ENCODE measurements around the gene BOLA2B. TPM values are rescaled to one million over a fixed set of nuclear protein-coding genes. Genes with fewer than 3 reads are reported as not detected.
"Not testable (repeated sequence)": the region's sequence is repeated elsewhere in the genome, so short reads cannot be mapped to it uniquely, and the experiment has no call there.

BOLA2B gene
- 100 to 1,000 TPM; 143 to 187 TPM for total RNA-seq

- peak within 1 kb of the TSS; percentile 22 to 54 for H3K4me3 ChIP-seq
- not testable (repeated sequence) for DNase-seq (ENCODE audit: low spot score); H3K27ac ChIP-seq; H3K36me3 ChIP-seq; H3K27me3 ChIP-seq; H3K9me3 ChIP-seq; H3K4me1 ChIP-seq
Observed at GRCh38 chr16:30193615-30194014, at the start of gene BOLA2B, which contains the start of gene SLX1A. BOLA2B (minus strand) TSS chr16:30193666; CDS start chr16:30193595, 71 bp downstream. SLX1A (plus strand) TSS chr16:30193875; CDS start chr16:30194085, 210 bp downstream.

- peak; percentile 49 for DNase-seq (ENCODE audit: low spot score)
- H3K36me3 ChIP-seq, H3K27ac ChIP-seq, H3K4me1 ChIP-seq, H3K27me3 ChIP-seq, H3K4me3 ChIP-seq, H3K9me3 ChIP-seq: not testable (repeated sequence)
Observed at GRCh38 chr16:30217082-30217481, 23.6 kb upstream of the BOLA2B start.

GRCh38 chr16:30211414-30211813, 17.9 kb upstream of the BOLA2B start:
- not testable (repeated sequence) for H3K27me3 ChIP-seq; DNase-seq (ENCODE audit: low spot score); H3K27ac ChIP-seq; H3K4me1 ChIP-seq; H3K4me3 ChIP-seq; H3K36me3 ChIP-seq; H3K9me3 ChIP-seq

GRCh38 chr16:30209032-30209431, 15.6 kb upstream of the BOLA2B start:
- not testable (repeated sequence) for H3K27me3 ChIP-seq, H3K27ac ChIP-seq, H3K36me3 ChIP-seq, H3K9me3 ChIP-seq, H3K4me1 ChIP-seq, H3K4me3 ChIP-seq
- peak; percentile 65 for DNase-seq (ENCODE audit: low spot score)

- H3K9me3 ChIP-seq, H3K27ac ChIP-seq, H3K27me3 ChIP-seq, H3K4me1 ChIP-seq, H3K36me3 ChIP-seq, H3K4me3 ChIP-seq: not testable (repeated sequence)
- peak; percentile 61 for DNase-seq (ENCODE audit: low spot score)
Observed at GRCh38 chr16:30207063-30207704, 13.7 kb upstream of the BOLA2B start.

GRCh38 chr16:30206252-30206651, 12.8 kb upstream of the BOLA2B start:
- H3K9me3 ChIP-seq: not testable (repeated sequence)
- peak overlapping the region in 1 of 2 donors; percentile 54 for H3K27ac ChIP-seq
- peak overlapping the region in 1 of 2 donors; percentile 58 for H3K4me3 ChIP-seq

GRCh38 chr16:30205541-30206236, 12.2 kb upstream of the BOLA2B start:
- peak overlapping the region; percentile 43 to 58 for H3K4me3 ChIP-seq
- not testable (repeated sequence) for H3K36me3 ChIP-seq, H3K9me3 ChIP-seq, H3K27me3 ChIP-seq, H3K4me1 ChIP-seq
- H3K27ac ChIP-seq: peak overlapping the region in 1 of 2 donors; percentile 54
- peak; percentile 53 for DNase-seq (ENCODE audit: low spot score)

More at GRCh38 chr16:30206252-30206651, 12.8 kb upstream of the BOLA2B start:
- not testable (repeated sequence) for DNase-seq (ENCODE audit: low spot score); H3K36me3 ChIP-seq; H3K27me3 ChIP-seq; H3K4me1 ChIP-seq

GRCh38 chr16:30199608-30200343, 6.3 kb upstream of the BOLA2B start:
- not testable (repeated sequence) for DNase-seq (ENCODE audit: low spot score); H3K27ac ChIP-seq; H3K9me3 ChIP-seq; H3K4me3 ChIP-seq; H3K36me3 ChIP-seq; H3K27me3 ChIP-seq; H3K4me1 ChIP-seq

GRCh38 chr16:30199049-30199448, 5.6 kb upstream of the BOLA2B start, which contains the start of gene SULT1A3:
SULT1A3 (plus strand) TSS chr16:30199255; CDS start chr16:30200729, 1,474 bp downstream.
- H3K4me1 ChIP-seq; H3K27ac ChIP-seq; H3K4me3 ChIP-seq; H3K36me3 ChIP-seq; H3K9me3 ChIP-seq; H3K27me3 ChIP-seq; DNase-seq (ENCODE audit: low spot score): not testable (repeated sequence)

GRCh38 chr16:30197001-30197400, 3.5 kb upstream of the BOLA2B start:
- H3K27me3 ChIP-seq; H3K4me3 ChIP-seq; H3K4me1 ChIP-seq; H3K9me3 ChIP-seq; DNase-seq (ENCODE audit: low spot score); H3K27ac ChIP-seq; H3K36me3 ChIP-seq: not testable (repeated sequence)

GRCh38 chr16:30194172-30194925, 883 bp upstream of the BOLA2B start:
- not testable (repeated sequence) for H3K27me3 ChIP-seq; H3K9me3 ChIP-seq; H3K27ac ChIP-seq; H3K4me1 ChIP-seq; H3K36me3 ChIP-seq; DNase-seq (ENCODE audit: low spot score)
- H3K4me3 ChIP-seq: peak overlapping the region; percentile 22 to 54

GRCh38 chr16:30193098-30193497, 368 bp downstream of the BOLA2B start:
- not testable (repeated sequence) for H3K4me1 ChIP-seq; H3K4me3 ChIP-seq; H3K27ac ChIP-seq; H3K36me3 ChIP-seq; H3K27me3 ChIP-seq; H3K9me3 ChIP-seq; DNase-seq (ENCODE audit: low spot score)

- not testable (repeated sequence) for H3K4me3 ChIP-seq; H3K27me3 ChIP-seq; DNase-seq (ENCODE audit: low spot score); H3K36me3 ChIP-seq; H3K27ac ChIP-seq; H3K9me3 ChIP-seq; H3K4me1 ChIP-seq
Observed at GRCh38 chr16:30191158-30191557, 2.3 kb downstream of the BOLA2B start.

Data from right atrium auricular region (tissue), 2 donors.